GM19397 (cell line): Measurements from ENCODE around the gene ORAI3.
A peak's percentile ranks its signal among the peaks of the same experiment; 100 is the strongest.

ENCODE experiments used
- ATAC-seq: cut with Tn5 transposase; IDR thresholded peaks from one replicate; pipeline ENCODE4 v1.9.1; 2021; ENCODE audit warnings: mild to moderate bottlenecking, moderate library complexity; ENCODE audit not compliant: unreplicated experiment

ORAI3 gene

GRCh38 chr16:30987581-30988190 is 38.8 kb downstream of the ORAI3 start:
- no peak for ATAC-seq

- no peak for ATAC-seq
These were observed 40.7 kb downstream of the ORAI3 start for GRCh38 chr16:30989469-30990047.

GRCh38 chr16:30990105-30990504 is 41.2 kb downstream of the ORAI3 start:
- ATAC-seq: no peak

GRCh38 chr16:30991052-30991451 is 42.2 kb downstream of the ORAI3 start:
- no peak for ATAC-seq

- ATAC-seq: no peak
These were observed 43.5 kb downstream of the ORAI3 start for GRCh38 chr16:30992276-30992780.

GRCh38 chr16:30992931-30993816 is 44.3 kb downstream of the ORAI3 start:
- no peak for ATAC-seq

- no peak for ATAC-seq
These were observed 47.1 kb downstream of the ORAI3 start for GRCh38 chr16:30995927-30996323.

- ATAC-seq: no peak
These were observed 47.6 kb downstream of the ORAI3 start for GRCh38 chr16:30996324-30996984.

- ATAC-seq: peak; percentile 78
These were observed 48.3 kb downstream of the ORAI3 start for GRCh38 chr16:30996985-30997724.

GRCh38 chr16:30997725-30998711 is 49.1 kb downstream of the ORAI3 start:
- no peak for ATAC-seq

GRCh38 chr16:30998852-30999761 is 50.2 kb downstream of the ORAI3 start:
- no peak for ATAC-seq

GRCh38 chr16:31000671-31001382 is 52.0 kb downstream of the ORAI3 start:
- no peak for ATAC-seq

- no peak for ATAC-seq
These were observed 52.8 kb downstream of the ORAI3 start for GRCh38 chr16:31001507-31002249.

GRCh38 chr16:31002250-31002700 is 53.4 kb downstream of the ORAI3 start:
- ATAC-seq: no peak

GRCh38 chr16:31002862-31003341 is 54.0 kb downstream of the ORAI3 start:
- ATAC-seq: no peak

- ATAC-seq: no peak
These were observed 54.9 kb downstream of the ORAI3 start for GRCh38 chr16:31003744-31004143.
